Activated B cell treated with CpG ODN at 0.5 μM for 24 hours (primary cell): ENCODE data around the gene ADAMTSL4. TPM values are rescaled to one million over a fixed set of nuclear protein-coding genes. Genes with fewer than 3 reads are reported as not detected.
A peak's percentile ranks its signal among the peaks of the same experiment; 100 is the strongest.

Source experiments
- ATAC-seq: fragments of 200-7000 bp; cut with Tn5 transposase; one replicate; pipeline ENCODE4 v1.10.0; 2021; ENCODE audit warnings: low read depth, mild to moderate bottlenecking, moderate library complexity
- CTCF ChIA-PET: fragments of 350-600 bp; sonication (Branson Sonifier 250); formaldehyde crosslinking; loops from one replicate; lab custom pipeline; 2021; ENCODE audit warnings: antibody characterized with exemption; lab: Charles Lee
- POLR2A ChIA-PET: fragments of 350-600 bp; sonication (Branson Sonifier 250); formaldehyde crosslinking; loops from one replicate; lab custom pipeline; 2021; ENCODE audit warnings: antibody characterized with exemption; lab: Charles Lee
- DNase-seq: peaks from one replicate; pipeline ENCODE4 v3.0.0; 2022
- H3K27ac Mint-ChIP-seq: one replicate; pipeline ENCODE4 v1.8.0; 2020; ENCODE audit warnings: mixed read lengths
- H3K27me3 Mint-ChIP-seq: one replicate; pipeline ENCODE4 v1.8.0; 2021; ENCODE audit warnings: mixed read lengths
- H3K36me3 Mint-ChIP-seq: one replicate; pipeline ENCODE4 v1.8.0; 2021; ENCODE audit warnings: low read depth, mixed read lengths
- H3K4me1 Mint-ChIP-seq: one replicate; pipeline ENCODE4 v1.8.0; 2021; ENCODE audit warnings: mixed read lengths
- H3K4me3 Mint-ChIP-seq: one replicate; pipeline ENCODE4 v1.8.0; 2020; ENCODE audit warnings: mild to moderate bottlenecking, mixed read lengths
- H3K9me3 Mint-ChIP-seq: one replicate; pipeline ENCODE4 v1.8.0; 2020; ENCODE audit warnings: mixed read lengths
- intact Hi-C: fragments of 100-400 bp; cut with micrococcal nuclease; formaldehyde crosslinking; loops from one replicate; pipeline ENCODE4 v1.15.1; 2024
- total RNA-seq: library from RNA; stranded (reverse); gene quantifications from 2 replicates; pipeline ENCODE4 v1.2.3, GENCODE V29; 2022
- TF ChIP-seq, protein P1 (sequence below): fragments of 200-600 bp; IDR thresholded peaks from one replicate; pipeline ENCODE4 v1.8.0; 2022; ENCODE audit warnings: antibody characterized with exemption, mild to moderate bottlenecking

Gene ADAMTSL4
- total RNA-seq, 1 donor from 2014 or later, result 0.11 TPM

DNA sequence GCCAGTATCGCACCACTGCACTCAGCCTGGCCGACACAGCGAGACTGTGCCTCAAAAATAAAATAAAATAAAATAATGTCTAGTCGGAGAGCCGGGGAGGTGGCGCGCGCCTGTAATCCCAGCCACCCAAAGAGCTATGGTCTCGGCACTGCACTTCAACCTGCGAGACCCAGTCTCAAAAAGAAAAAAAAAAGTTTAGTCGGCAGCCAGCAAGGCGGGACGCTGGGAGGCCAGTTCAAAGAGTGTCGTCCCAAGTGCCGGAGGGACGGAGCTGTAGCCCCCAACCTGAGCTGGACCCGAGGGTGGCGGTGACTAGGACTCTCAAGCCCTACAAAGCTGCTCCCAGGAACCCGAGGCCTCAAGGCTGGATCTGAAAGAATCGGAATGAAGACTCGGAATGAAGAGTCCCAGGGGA lies 34.3 kb upstream of the ADAMTSL4 start:
- ATAC-seq, result no peak
- Mint-ChIP-seq H3K27me3 (no peaks in the 10 kb centered on the region), H3K9me3 (no peaks in the 10 kb centered on the region), H3K4me1 (peaks cover 27% of the 10 kb centered on the region), H3K4me3 (peak overlapping the region; percentile 95), H3K36me3 (no peaks in the 10 kb centered on the region), H3K27ac (peak overlapping the region; percentile 83)
- CTCF ChIA-PET, result interaction anchor here (1.2 to 2.0 kb wide), 3 partner anchors 28 to 46 kb away, joined by 3 to 8 read pairs (median 4); partner anchors contain the start of gene TARS2
- no peak for DNase-seq
- intact Hi-C loops, result loop anchor here (1.0 to 5.0 kb wide), 4 partner anchors 17 to 258 kb away; partner anchors contain the start of genes CA14 and TARS2
- TF ChIP-seq, protein P1, sequence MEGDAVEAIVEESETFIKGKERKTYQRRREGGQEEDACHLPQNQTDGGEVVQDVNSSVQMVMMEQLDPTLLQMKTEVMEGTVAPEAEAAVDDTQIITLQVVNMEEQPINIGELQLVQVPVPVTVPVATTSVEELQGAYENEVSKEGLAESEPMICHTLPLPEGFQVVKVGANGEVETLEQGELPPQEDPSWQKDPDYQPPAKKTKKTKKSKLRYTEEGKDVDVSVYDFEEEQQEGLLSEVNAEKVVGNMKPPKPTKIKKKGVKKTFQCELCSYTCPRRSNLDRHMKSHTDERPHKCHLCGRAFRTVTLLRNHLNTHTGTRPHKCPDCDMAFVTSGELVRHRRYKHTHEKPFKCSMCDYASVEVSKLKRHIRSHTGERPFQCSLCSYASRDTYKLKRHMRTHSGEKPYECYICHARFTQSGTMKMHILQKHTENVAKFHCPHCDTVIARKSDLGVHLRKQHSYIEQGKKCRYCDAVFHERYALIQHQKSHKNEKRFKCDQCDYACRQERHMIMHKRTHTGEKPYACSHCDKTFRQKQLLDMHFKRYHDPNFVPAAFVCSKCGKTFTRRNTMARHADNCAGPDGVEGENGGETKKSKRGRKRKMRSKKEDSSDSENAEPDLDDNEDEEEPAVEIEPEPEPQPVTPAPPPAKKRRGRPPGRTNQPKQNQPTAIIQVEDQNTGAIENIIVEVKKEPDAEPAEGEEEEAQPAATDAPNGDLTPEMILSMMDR, result no peak
- POLR2A ChIA-PET, result interaction anchor here (0.5 to 4.2 kb wide), 9 partner anchors 13 to 1148 kb away, joined by 4 to 41 read pairs (median 6); partner anchors contain the start of genes APH1A, ENSA and TARS2

DNA sequence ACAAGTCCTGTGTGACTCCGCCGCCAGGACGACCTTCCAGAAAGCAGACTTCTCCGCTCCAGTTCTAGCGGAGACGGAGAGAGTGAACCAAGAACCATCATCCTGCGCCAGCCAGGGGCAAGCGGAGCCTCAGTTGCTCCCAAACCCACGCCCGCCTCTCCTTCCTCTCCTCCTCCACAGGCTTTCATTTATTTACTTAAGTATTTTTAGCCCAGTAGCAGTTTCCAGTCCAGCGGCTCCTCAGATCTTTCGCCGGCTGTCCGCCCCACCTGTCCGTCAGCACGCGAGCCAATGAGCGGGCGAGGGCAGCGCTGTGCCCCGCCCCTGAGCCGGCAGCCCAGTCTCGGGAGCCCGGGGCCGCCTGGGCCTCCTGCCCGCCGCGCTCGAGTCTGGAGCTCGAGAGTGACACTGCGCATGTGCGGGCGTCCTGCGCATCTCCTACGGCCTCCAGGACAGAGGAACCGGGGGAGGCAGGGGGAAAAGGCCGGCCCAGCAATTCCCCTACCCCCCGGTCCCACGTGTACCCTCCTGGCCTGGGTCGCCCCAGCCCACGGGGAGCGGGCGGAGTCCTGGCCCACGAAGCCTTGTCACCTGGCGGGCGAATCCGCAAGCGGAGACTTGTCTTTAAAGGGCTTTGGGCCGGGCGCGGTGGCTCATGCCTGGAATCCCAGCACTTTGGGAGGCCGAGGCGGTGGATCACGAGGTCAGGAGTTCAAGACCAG lies 33.7 kb upstream of the ADAMTSL4 start, which contains the start of gene FALEC:
Gene FALEC, plus strand, starts transcription at position 425 of the 722 bp plus-strand sequence.
- no peaks in the 10 kb centered on the region for H3K27me3 Mint-ChIP-seq
- peak within 1 kb of the TSS; percentile 95 for H3K4me3 Mint-ChIP-seq
- ATAC-seq (peak; percentile 98), DNase-seq (peak; percentile 93)
- TF ChIP-seq, protein P1, result no peak
- ChIA-PET POLR2A (interaction anchor here (0.5 to 4.2 kb wide), 15 partner anchors 14 to 731 kb away, joined by 3 to 41 read pairs (median 5); partner anchors contain the start of genes APH1A, ENSA, MCL1 and TARS2), CTCF (interaction anchor here (1.1 to 2.0 kb wide), 4 partner anchors 28 to 50 kb away, joined by 3 to 8 read pairs (median 4); partner anchors contain the start of gene TARS2)
- peaks cover 27% of the 10 kb centered on the region for H3K4me1 Mint-ChIP-seq
- peak within 1 kb of the TSS; percentile 83 for H3K27ac Mint-ChIP-seq
- H3K36me3 Mint-ChIP-seq, result no peaks in the 10 kb centered on the region
- intact Hi-C loops, result loop anchor here (1.0 to 5.0 kb wide), 4 partner anchors 17 to 258 kb away; partner anchors contain the start of genes CA14 and TARS2
- H3K9me3 Mint-ChIP-seq, result no peaks in the 10 kb centered on the region

DNA sequence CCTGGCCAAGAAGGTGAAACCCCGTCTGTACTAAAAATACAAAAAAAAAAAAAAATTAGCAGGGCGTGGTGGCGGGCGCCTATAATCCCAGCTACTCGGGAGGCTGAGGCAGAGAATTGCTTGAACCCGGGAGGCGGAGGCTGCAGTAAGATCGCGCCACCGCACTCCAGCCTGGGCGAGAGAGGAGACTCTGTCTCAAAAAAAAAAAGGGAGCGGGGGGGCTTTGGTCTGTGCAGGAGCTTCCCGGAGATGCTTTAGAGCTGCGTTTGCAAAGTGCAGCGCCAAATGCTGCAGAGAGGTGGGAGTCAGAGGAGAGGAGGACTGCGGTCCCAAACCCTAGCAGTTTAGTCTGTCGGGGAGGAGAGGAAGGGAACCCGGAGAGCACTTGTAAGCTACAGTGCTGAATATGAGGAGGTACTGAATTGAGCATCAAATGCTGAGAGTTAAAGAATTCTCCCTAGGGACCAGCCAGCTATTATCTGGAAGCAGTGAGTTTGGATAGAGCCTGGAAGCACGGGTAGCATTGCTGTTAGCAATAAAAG lies 33.1 kb upstream of the ADAMTSL4 start:
- no peak for DNase-seq

DNA sequence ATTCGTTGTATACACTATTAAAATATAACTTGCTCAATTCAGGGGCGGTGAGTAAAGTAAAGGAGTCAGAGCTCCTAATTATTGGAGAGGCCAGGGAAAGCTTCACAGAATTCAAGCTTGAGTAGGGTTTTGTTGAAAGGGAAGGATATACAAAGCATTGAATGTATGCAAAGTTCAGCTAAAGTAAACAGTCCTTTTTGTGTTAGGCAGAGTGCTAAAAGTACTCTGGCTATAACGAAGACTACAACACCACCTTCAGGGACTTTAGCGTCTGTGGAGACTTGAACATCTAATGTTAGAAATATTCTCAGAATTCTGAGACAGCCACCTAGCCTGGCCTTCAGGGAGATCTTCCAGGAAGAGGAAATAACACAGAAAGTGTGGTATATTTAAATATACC lies 32.6 kb upstream of the ADAMTSL4 start:
- Mint-ChIP-seq H3K4me3 (peak overlapping the region; percentile 95), H3K27ac (peak overlapping the region; percentile 61), H3K36me3 (no peaks in the 10 kb centered on the region), H3K9me3 (no peaks in the 10 kb centered on the region), H3K4me1 (peaks cover 27% of the 10 kb centered on the region), H3K27me3 (no peaks in the 10 kb centered on the region)
- intact Hi-C loops, result loop anchor here (5.0 kb wide), 2 partner anchors 46 to 259 kb away; partner anchors contain the start of gene CA14
- ChIA-PET POLR2A (interaction anchor here (0.5 to 4.2 kb wide), 12 partner anchors 15 to 248 kb away, joined by 3 to 41 read pairs (median 8); partner anchors contain the start of genes APH1A, MCL1 and TARS2), CTCF (interaction anchor here (0.8 to 2.0 kb wide), 4 partner anchors 16 to 260 kb away, joined by 3 to 8 read pairs (median 4); no protein-coding TSS in a partner anchor)
- DNase-seq (no peak), ATAC-seq (no peak)
- TF ChIP-seq, protein P1, result no peak

More for the DNA sequence above, 33.1 kb upstream of the ADAMTSL4 start:
- peaks cover 27% of the 10 kb centered on the region for H3K4me1 Mint-ChIP-seq
- H3K27ac Mint-ChIP-seq, result peak overlapping the region; percentile 61
- H3K4me3 Mint-ChIP-seq, result peak overlapping the region; percentile 95
- H3K36me3 Mint-ChIP-seq, result no peaks in the 10 kb centered on the region
- TF ChIP-seq, protein P1, result no peak
- CTCF ChIA-PET, result interaction anchor here (0.8 to 2.0 kb wide), 6 partner anchors 17 to 260 kb away, joined by 3 to 8 read pairs (median 4); partner anchors contain the start of gene TARS2
- intact Hi-C loops, result loop anchor here (5.0 kb wide), 2 partner anchors 46 to 259 kb away; partner anchors contain the start of gene CA14
- no peak for ATAC-seq
- POLR2A ChIA-PET, result interaction anchor here (0.6 to 4.2 kb wide), 15 partner anchors 15 to 730 kb away, joined by 3 to 41 read pairs (median 5); partner anchors contain the start of genes APH1A, ENSA, MCL1 and TARS2
- no peaks in the 10 kb centered on the region for H3K27me3 Mint-ChIP-seq
- no peaks in the 10 kb centered on the region for H3K9me3 Mint-ChIP-seq
